Loucy (cell line): Measurements from ENCODE around the gene IGLL1.

ENCODE experiments used
- H2AFZ ChIP-seq: fragments of 200-600 bp; sonication (generic); 2 replicates; pipeline ENCODE4 v1.6.0; 2016; ENCODE audit warnings: antibody characterized with exemption, mild to moderate bottlenecking, low read length, moderate library complexity
- H3F3A ChIP-seq: fragments of 200-600 bp; 2 replicates; pipeline ENCODE4 v1.6.0; 2016; ENCODE audit warnings: antibody characterized with exemption, low read depth, mild to moderate bottlenecking
- H3K27me3 ChIP-seq: fragments of 200-600 bp; sonication (generic); 2 replicates; pipeline ENCODE4 v1.6.1; 2014; ENCODE audit warnings: low read length, mild to moderate bottlenecking; ENCODE audit not compliant: insufficient read depth, poor library complexity, severe bottlenecking
- H3K36me3 ChIP-seq: fragments of 200-600 bp; sonication (generic); 2 replicates; pipeline ENCODE4 v1.6.1; 2016; ENCODE audit warnings: low read length; ENCODE audit not compliant: insufficient read depth
- H3K4me1 ChIP-seq: fragments of 200-600 bp; sonication (generic); 2 replicates; pipeline ENCODE4 v1.5.1; 2014; ENCODE audit warnings: low read length, mild to moderate bottlenecking; ENCODE audit not compliant: insufficient read depth, poor library complexity, severe bottlenecking
- H3K4me2 ChIP-seq: fragments of 200-600 bp; sonication (generic); 2 replicates; pipeline ENCODE4 v1.6.0; 2014; ENCODE audit warnings: antibody characterized with exemption, low read length, low read depth, mild to moderate bottlenecking; ENCODE audit not compliant: poor library complexity, severe bottlenecking
- H3K4me3 ChIP-seq: fragments of 200-600 bp; sonication (generic); 2 replicates; pipeline ENCODE4 v1.5.1; 2014; ENCODE audit warnings: low read length, mild to moderate bottlenecking, mixed read lengths; ENCODE audit not compliant: poor library complexity, severe bottlenecking
- H3K79me2 ChIP-seq: fragments of 200-600 bp; sonication (generic); 2 replicates; pipeline ENCODE4 v1.6.1; 2014; ENCODE audit warnings: low read length; ENCODE audit not compliant: insufficient read depth
- H3K9ac ChIP-seq: fragments of 200-600 bp; sonication (generic); 2 replicates; pipeline ENCODE4 v1.6.0; 2014; ENCODE audit warnings: mild to moderate bottlenecking, low read depth, low read length, moderate library complexity; ENCODE audit not compliant: poor library complexity, severe bottlenecking
- H3K9me2 ChIP-seq: fragments of 200-600 bp; sonication (generic); replicated peaks from 2 replicates; pipeline ENCODE4 v1.6.1; 2016; ENCODE audit warnings: low read depth, low read length, mixed read lengths
- H3K9me3 ChIP-seq: fragments of 200-600 bp; sonication (generic); 2 replicates; pipeline ENCODE4 v1.6.1; 2014; ENCODE audit warnings: mild to moderate bottlenecking, antibody characterized with exemption, low read length, low read depth; ENCODE audit not compliant: insufficient read depth
- H4K20me1 ChIP-seq: fragments of 200-600 bp; sonication (generic); 2 replicates; pipeline ENCODE4 v1.6.0; 2014; ENCODE audit warnings: antibody characterized with exemption, low read length, mild to moderate bottlenecking; ENCODE audit not compliant: insufficient read depth, poor library complexity, severe bottlenecking
- EZH2phosphoT487 ChIP-seq: fragments of 200-600 bp; IDR thresholded peaks from 2 replicates; pipeline ENCODE4 v1.6.1; 2018; ENCODE audit warnings: antibody characterized with exemption, mild to moderate bottlenecking, moderate library complexity, borderline replicate concordance
- TF ChIP-seq, protein P1 (sequence below): fragments of 200-600 bp; sonication (generic); conservative IDR thresholded peaks from 2 replicates; pipeline ENCODE4 v1.5.1; 2014; ENCODE audit warnings: mild to moderate bottlenecking, antibody characterized with exemption, low read length

The IGLL1 gene

DNA sequence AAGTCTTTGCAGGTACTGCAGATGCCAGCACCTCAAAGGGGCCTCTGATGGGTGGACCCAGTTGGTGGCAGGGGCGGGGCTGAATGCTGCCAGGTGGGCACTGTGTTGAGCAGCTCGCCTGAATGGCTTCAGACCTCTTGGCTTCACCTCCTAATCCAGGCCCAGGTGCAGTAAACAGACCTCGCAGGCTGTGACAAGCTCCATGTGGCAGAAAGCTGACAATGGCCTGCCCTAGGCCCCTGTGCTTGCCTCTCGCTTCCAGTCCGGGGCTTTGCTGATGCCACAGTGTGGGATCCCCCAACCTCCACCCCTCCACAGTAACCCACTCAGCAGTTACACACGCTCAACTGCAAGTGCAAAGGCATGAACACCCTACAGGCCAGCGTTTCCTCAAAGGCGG is 9.4 kb downstream of the IGLL1 start:
- Histone ChIP-seq H3K4me1 (peaks cover 33% of the 10 kb centered on the region), H3K4me2 (no peak overlapping the region), H3K36me3 (peaks cover 42% of the 10 kb centered on the region), H3K4me3 (no peak overlapping the region), H3K9me3 (no peaks in the 10 kb centered on the region), H3K27me3 (peaks cover 5% of the 10 kb centered on the region), H2AFZ (no peak overlapping the region), H3K79me2 (peaks cover 58% of the 10 kb centered on the region), H3K9ac (no peak overlapping the region), H4K20me1 (peaks cover 38% of the 10 kb centered on the region), H3K9me2 (no peaks in the 10 kb centered on the region), H3F3A (peaks cover 31% of the 10 kb centered on the region)
- no peak for TF ChIP-seq EZH2phosphoT487
- TF ChIP-seq, protein P1, sequence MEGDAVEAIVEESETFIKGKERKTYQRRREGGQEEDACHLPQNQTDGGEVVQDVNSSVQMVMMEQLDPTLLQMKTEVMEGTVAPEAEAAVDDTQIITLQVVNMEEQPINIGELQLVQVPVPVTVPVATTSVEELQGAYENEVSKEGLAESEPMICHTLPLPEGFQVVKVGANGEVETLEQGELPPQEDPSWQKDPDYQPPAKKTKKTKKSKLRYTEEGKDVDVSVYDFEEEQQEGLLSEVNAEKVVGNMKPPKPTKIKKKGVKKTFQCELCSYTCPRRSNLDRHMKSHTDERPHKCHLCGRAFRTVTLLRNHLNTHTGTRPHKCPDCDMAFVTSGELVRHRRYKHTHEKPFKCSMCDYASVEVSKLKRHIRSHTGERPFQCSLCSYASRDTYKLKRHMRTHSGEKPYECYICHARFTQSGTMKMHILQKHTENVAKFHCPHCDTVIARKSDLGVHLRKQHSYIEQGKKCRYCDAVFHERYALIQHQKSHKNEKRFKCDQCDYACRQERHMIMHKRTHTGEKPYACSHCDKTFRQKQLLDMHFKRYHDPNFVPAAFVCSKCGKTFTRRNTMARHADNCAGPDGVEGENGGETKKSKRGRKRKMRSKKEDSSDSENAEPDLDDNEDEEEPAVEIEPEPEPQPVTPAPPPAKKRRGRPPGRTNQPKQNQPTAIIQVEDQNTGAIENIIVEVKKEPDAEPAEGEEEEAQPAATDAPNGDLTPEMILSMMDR, result no peak

DNA sequence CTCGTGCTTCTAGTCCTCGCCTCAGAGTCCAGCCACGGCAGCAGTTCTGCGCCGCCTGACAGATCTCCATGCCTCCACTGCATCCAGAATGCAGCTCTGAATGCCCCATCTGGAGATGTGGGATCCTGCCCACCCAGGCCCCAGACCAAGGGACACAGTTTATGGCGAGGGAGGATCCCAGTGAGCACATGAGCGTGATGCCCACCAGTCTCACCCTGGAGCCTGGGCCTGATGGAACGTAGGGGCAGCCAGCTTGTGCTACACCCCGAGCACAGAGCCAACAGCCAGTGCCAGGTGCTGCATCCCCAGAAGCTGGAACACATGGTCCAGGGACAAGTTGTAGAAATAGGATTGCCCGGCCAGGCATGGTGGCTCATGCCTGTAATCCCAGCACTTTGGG is 10.4 kb downstream of the IGLL1 start:
- H3K27me3 ChIP-seq, result peaks cover 2% of the 10 kb centered on the region
- H3K4me3 ChIP-seq, result no peak overlapping the region
- peaks cover 34% of the 10 kb centered on the region for H3K4me1 ChIP-seq
- H3K36me3 ChIP-seq, result peaks cover 33% of the 10 kb centered on the region
- no peaks in the 10 kb centered on the region for H3K9me2 ChIP-seq
- H3F3A ChIP-seq, result peaks cover 31% of the 10 kb centered on the region
- no peaks in the 10 kb centered on the region for H3K9me3 ChIP-seq
- H3K4me2 ChIP-seq, result no peak overlapping the region
- peaks cover 38% of the 10 kb centered on the region for H4K20me1 ChIP-seq
- no peak overlapping the region for H3K9ac ChIP-seq
- TF ChIP-seq, protein P1, result no peak
- TF ChIP-seq EZH2phosphoT487, result no peak
- H2AFZ ChIP-seq, result no peak overlapping the region
- H3K79me2 ChIP-seq, result peaks cover 50% of the 10 kb centered on the region

DNA sequence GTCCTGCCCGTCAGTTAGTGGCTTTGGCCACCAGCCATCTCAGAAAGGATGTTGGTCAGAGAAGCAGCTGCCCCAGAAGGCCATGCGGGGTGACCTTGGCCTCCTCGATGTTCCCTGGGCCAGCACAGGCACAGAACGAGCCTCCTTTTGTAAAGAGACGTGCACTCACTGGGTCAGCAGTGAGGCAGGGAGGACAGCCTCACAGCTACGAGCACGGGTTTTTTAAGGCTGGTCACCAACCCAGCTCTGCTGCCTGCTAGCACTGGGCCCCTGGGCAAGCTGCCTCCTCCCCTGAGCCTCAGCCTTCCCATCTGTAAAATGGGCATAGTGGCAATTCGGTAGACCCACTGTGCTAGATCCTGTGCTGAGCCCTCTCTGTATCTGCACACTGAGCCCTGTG is 10.8 kb downstream of the IGLL1 start:
- Histone ChIP-seq H3K4me2 (no peak overlapping the region), H4K20me1 (peaks cover 37% of the 10 kb centered on the region), H2AFZ (no peak overlapping the region), H3K9me2 (no peaks in the 10 kb centered on the region), H3K27me3 (no peaks in the 10 kb centered on the region), H3K9ac (no peak overlapping the region), H3K9me3 (no peaks in the 10 kb centered on the region), H3F3A (peaks cover 31% of the 10 kb centered on the region), H3K4me1 (peaks cover 34% of the 10 kb centered on the region), H3K4me3 (no peak overlapping the region), H3K79me2 (peaks cover 50% of the 10 kb centered on the region), H3K36me3 (peaks cover 29% of the 10 kb centered on the region)
- TF ChIP-seq EZH2phosphoT487, result no peak
- TF ChIP-seq, protein P1, result no peak
